K562 (cell line): Measurements from ENCODE around the gene CORT. TPM values are rescaled to one million over a fixed set of nuclear protein-coding genes. Genes with fewer than 3 reads are reported as not detected.

ENCODE experiments used
- CHD7 ChIP-seq: fragments of 200-600 bp; sonication (generic); IDR thresholded peaks from one replicate; pipeline ENCODE4 v1.6.1; 2012; ENCODE audit warnings: mild to moderate bottlenecking, low read depth, low read length, inconsistent platforms
- SP2 ChIP-seq: IDR thresholded peaks from 2 replicates; pipeline ENCODE4 v1.6.1; 2011; ENCODE audit warnings: mild to moderate bottlenecking, low read depth, low read length, moderate library complexity; ENCODE audit not compliant: poor library complexity, severe bottlenecking; ENCODE audit errors: extremely low read depth
- polyA plus RNA-seq, 8 experiments: library from polyadenylated mRNA; depleted of rRNA in 4 of 8; stranded (reverse) in 5 of 8; unstranded in 3 of 8; fragments of >200 nt; fragmentation: Nextera tagmentation in 2 of 8; fragmentation: Illumina TruSeq in 1 of 8; extraction: Ambion mirVana in 2 of 8; extraction: Trizol in 1 of 8; gene quantifications; 2 replicates each; pipeline versions ENCODE4 v1.2.1 to v1.2.3, GENCODE V29; 2011 to 2014; ENCODE audit warnings: inconsistent platforms in 1 of 8, missing spikeins in 1 of 8
- total RNA-seq, 7 experiments: library from RNA; depleted of rRNA in 6 of 7; stranded (reverse); fragments of >200 nt in 6 of 7; fragmentation: Illumina TruSeq in 2 of 7; extraction: Trizol in 2 of 7; gene quantifications; 2 replicates each; pipeline versions ENCODE4 v1.2.1 to v1.2.3, GENCODE V29; 2011 to 2021; ENCODE audit warnings: low replicate concordance in 1 of 7

CORT gene
- total and polyA plus RNA-seq, 9 of the 15 experiments (the other 6 are each of a cell fraction or from before 2014, with no cell fraction given) = 0.08 to 0.54 (median 0.13) TPM; not detected in 5

DNA sequence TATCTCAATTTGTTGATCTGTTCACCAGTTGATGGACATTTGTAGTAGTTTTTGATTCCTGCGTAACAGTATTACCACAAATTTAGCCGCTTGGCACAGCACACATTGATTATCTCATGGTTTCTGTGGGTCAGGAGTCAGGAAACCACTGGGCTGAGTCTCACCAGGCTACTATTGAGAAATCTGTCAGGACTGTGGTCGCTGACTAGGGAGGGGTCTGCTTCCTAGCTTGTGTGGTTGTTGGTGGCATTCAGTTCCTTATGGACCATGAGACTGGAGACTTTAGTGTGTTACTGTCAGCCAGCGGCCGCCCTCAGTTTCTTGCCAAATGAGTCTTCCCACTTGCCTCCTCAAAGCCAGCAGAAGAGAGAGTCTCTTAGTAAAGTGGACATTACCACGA, 34.7 kb downstream of the CORT start (continued):
- TF ChIP-seq CHD7 = no peak
- peak; percentile 5 for TF ChIP-seq SP2
